Activated CD8-positive, alpha-beta T cell treated with anti-CD3 and anti-CD28 coated beads for 36 hours (primary cell): Measurements from ENCODE around the gene TACO1. TPM values are rescaled to one million over a fixed set of nuclear protein-coding genes. Genes with fewer than 3 reads are reported as not detected.

ENCODE experiments used
- ATAC-seq: fragments of 200-7000 bp; cut with Tn5 transposase; one replicate; pipeline ENCODE4 v1.10.0; 2021; ENCODE audit warnings: mild to moderate bottlenecking, moderate library complexity
- CTCF ChIA-PET: fragments of 350-600 bp; sonication (Branson Sonifier 250); formaldehyde crosslinking; loops from one replicate; lab custom pipeline; 2021; ENCODE audit warnings: antibody characterized with exemption; lab: Charles Lee
- POLR2A ChIA-PET: fragments of 350-600 bp; sonication (Branson Sonifier 250); formaldehyde crosslinking; loops from one replicate; lab custom pipeline; 2021; ENCODE audit warnings: antibody characterized with exemption; lab: Charles Lee
- DNase-seq: peaks from one replicate; pipeline ENCODE4 v3.0.0-alpha.2; 2020
- H3K27ac Mint-ChIP-seq: one replicate; pipeline ENCODE4 v1.8.0; 2021; ENCODE audit warnings: mild to moderate bottlenecking, mixed read lengths
- H3K27me3 Mint-ChIP-seq: one replicate; pipeline ENCODE4 v1.8.0; 2021; ENCODE audit warnings: mixed read lengths
- H3K36me3 Mint-ChIP-seq: one replicate; pipeline ENCODE4 v1.8.0; 2021; ENCODE audit warnings: low read depth, mixed read lengths
- H3K4me1 Mint-ChIP-seq: one replicate; pipeline ENCODE4 v1.8.0; 2021; ENCODE audit warnings: low read depth, mixed read lengths
- H3K4me3 Mint-ChIP-seq: one replicate; pipeline ENCODE4 v1.8.0; 2021; ENCODE audit warnings: mild to moderate bottlenecking, moderate library complexity, mixed read lengths
- H3K9me3 Mint-ChIP-seq: one replicate; pipeline ENCODE4 v1.8.0; 2021; ENCODE audit warnings: mixed read lengths
- intact Hi-C: fragments of 100-400 bp; cut with micrococcal nuclease; formaldehyde crosslinking; loops from one replicate; pipeline ENCODE4 v1.10.0; 2022
- total RNA-seq, 2 experiments: library from RNA; stranded (reverse); gene quantifications; one replicate each; pipeline ENCODE4 v1.2.3, GENCODE V29; 2021
- TF ChIP-seq, protein P1 (sequence below): fragments of 200-600 bp; IDR thresholded peaks from one replicate; pipeline ENCODE4 v1.8.0; 2022; ENCODE audit warnings: antibody characterized with exemption, mild to moderate bottlenecking

The TACO1 gene
- total RNA-seq, 2 experiments from 2014 or later, result 27.0 to 30.4 TPM

- H3K27ac Mint-ChIP-seq, result no peak overlapping the region
- intact Hi-C loops, result no loop called here
- ChIA-PET CTCF (interaction anchor here (1.3 to 2.2 kb wide), 2 partner anchors 9 to 19 kb away, joined by 3 to 6 read pairs; partner anchors contain the start of gene MAP3K3), POLR2A (no interaction called here)
- no peak for DNase-seq
- TF ChIP-seq, protein P1, sequence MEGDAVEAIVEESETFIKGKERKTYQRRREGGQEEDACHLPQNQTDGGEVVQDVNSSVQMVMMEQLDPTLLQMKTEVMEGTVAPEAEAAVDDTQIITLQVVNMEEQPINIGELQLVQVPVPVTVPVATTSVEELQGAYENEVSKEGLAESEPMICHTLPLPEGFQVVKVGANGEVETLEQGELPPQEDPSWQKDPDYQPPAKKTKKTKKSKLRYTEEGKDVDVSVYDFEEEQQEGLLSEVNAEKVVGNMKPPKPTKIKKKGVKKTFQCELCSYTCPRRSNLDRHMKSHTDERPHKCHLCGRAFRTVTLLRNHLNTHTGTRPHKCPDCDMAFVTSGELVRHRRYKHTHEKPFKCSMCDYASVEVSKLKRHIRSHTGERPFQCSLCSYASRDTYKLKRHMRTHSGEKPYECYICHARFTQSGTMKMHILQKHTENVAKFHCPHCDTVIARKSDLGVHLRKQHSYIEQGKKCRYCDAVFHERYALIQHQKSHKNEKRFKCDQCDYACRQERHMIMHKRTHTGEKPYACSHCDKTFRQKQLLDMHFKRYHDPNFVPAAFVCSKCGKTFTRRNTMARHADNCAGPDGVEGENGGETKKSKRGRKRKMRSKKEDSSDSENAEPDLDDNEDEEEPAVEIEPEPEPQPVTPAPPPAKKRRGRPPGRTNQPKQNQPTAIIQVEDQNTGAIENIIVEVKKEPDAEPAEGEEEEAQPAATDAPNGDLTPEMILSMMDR, result no peak
- H3K4me3 Mint-ChIP-seq, result no peak overlapping the region
- ATAC-seq, result no peak
- H3K9me3 Mint-ChIP-seq, result no peaks in the 10 kb centered on the region
- H3K36me3 Mint-ChIP-seq, result peaks cover 6% of the 10 kb centered on the region
- peaks cover 31% of the 10 kb centered on the region for H3K4me1 Mint-ChIP-seq
- H3K27me3 Mint-ChIP-seq, result no peaks in the 10 kb centered on the region
Measured at GRCh38 chr17:63631062-63631461, 30.4 kb downstream of the TACO1 start.

GRCh38 chr17:63631626-63632025, 30.9 kb downstream of the TACO1 start:
- ChIA-PET POLR2A (no interaction called here), CTCF (interaction anchor here (1.3 to 2.5 kb wide), 2 partner anchors 10 to 20 kb away, joined by 3 to 12 read pairs; partner anchors contain the start of gene MAP3K3)
- peaks cover 27% of the 10 kb centered on the region for H3K4me1 Mint-ChIP-seq
- TF ChIP-seq, protein P1, result no peak
- intact Hi-C loops, result no loop called here
- ATAC-seq, result no peak
- no peak overlapping the region for H3K27ac Mint-ChIP-seq
- DNase-seq, result no peak
- no peak overlapping the region for H3K4me3 Mint-ChIP-seq
- H3K9me3 Mint-ChIP-seq, result no peaks in the 10 kb centered on the region
- H3K36me3 Mint-ChIP-seq, result peaks cover 10% of the 10 kb centered on the region
- no peaks in the 10 kb centered on the region for H3K27me3 Mint-ChIP-seq

- CTCF ChIA-PET, result interaction anchor here (0.7 to 2.5 kb wide), 3 partner anchors 22 to 208 kb away, joined by 3 to 12 read pairs (median 3); no protein-coding TSS in a partner anchor
- POLR2A ChIA-PET, result interaction anchor here (1.8 kb wide), 1 partner anchor 12 kb away, joined by 5 read pairs; the partner anchor contains the start of gene MAP3K3
Measured at GRCh38 chr17:63633742-63634141, 33.0 kb downstream of the TACO1 start.

GRCh38 chr17:63634163-63634562, 33.5 kb downstream of the TACO1 start:
- intact Hi-C loops, result no loop called here
- Mint-ChIP-seq H3K36me3 (peaks cover 12% of the 10 kb centered on the region), H3K4me3 (no peak overlapping the region)

More at GRCh38 chr17:63633742-63634141, 33.0 kb downstream of the TACO1 start:
- no peak for DNase-seq
- Mint-ChIP-seq H3K27me3 (no peaks in the 10 kb centered on the region), H3K4me3 (no peak overlapping the region), H3K36me3 (peaks cover 12% of the 10 kb centered on the region), H3K9me3 (no peaks in the 10 kb centered on the region), H3K4me1 (peaks cover 18% of the 10 kb centered on the region), H3K27ac (peak overlapping the region; percentile 26)
- ATAC-seq, result no peak
- intact Hi-C loops, result no loop called here
- TF ChIP-seq, protein P1, result no peak

More at GRCh38 chr17:63634163-63634562, 33.5 kb downstream of the TACO1 start:
- H3K9me3 Mint-ChIP-seq, result no peaks in the 10 kb centered on the region
- H3K27ac Mint-ChIP-seq, result peak overlapping the region; percentile 26
- DNase-seq, result no peak
- ATAC-seq, result peak; percentile 51
- H3K27me3 Mint-ChIP-seq, result no peaks in the 10 kb centered on the region
- TF ChIP-seq, protein P1, result no peak
- POLR2A ChIA-PET, result interaction anchor here (0.9 to 1.8 kb wide), 3 partner anchors 10 to 12 kb away, joined by 3 to 5 read pairs (median 3); partner anchors contain the start of gene MAP3K3
- H3K4me1 Mint-ChIP-seq, result peaks cover 20% of the 10 kb centered on the region
- CTCF ChIA-PET, result interaction anchor here (1.0 to 2.5 kb wide), 3 partner anchors 22 to 208 kb away, joined by 3 to 12 read pairs (median 7); no protein-coding TSS in a partner anchor
